ENCODE data around the gene ZNF367. TPM values are rescaled to one million over a fixed set of nuclear protein-coding genes. Genes with fewer than 3 reads are reported as not detected.

The ZNF367 gene
- total and polyA plus RNA-seq, 8 donors = 6.1 to 13.7 (median 10.9) TPM

GRCh38 chr9:96344458-96345180 lies 73.6 kb downstream of the ZNF367 start:
- no peaks in the 10 kb centered on the region for H3K27me3 ChIP-seq
- H3K4me3 ChIP-seq = no peak overlapping the region
- TF ChIP-seq CTCF (IDR thresholded peaks at IDR 0.05) = no peak
- peaks cover 0 to 10% of the 10 kb centered on the region in 2 donors for H3K4me1 ChIP-seq
- peak in 2 of 4 donors; percentile 33 to 62 for DNase-seq
- intact Hi-C loops (cut with DNase I) = no loop called here
- ATAC-seq = peak; percentile 80
- H3K36me3 ChIP-seq = peaks cover 0 to 21% of the 10 kb centered on the region in 2 donors
- H3K9me3 ChIP-seq = no peaks in the 10 kb centered on the region
- H3K27ac ChIP-seq = peak overlapping the region; percentile 20 to 64

- no peak for ATAC-seq
- no peak for TF ChIP-seq CTCF (IDR thresholded peaks at IDR 0.05)
- peak in 2 of 4 donors; percentile 40 to 49 for DNase-seq
- H3K27me3 ChIP-seq = no peaks in the 10 kb centered on the region
- peaks cover 0 to 15% of the 10 kb centered on the region in 2 donors for H3K4me1 ChIP-seq
- H3K27ac ChIP-seq = peak overlapping the region in 1 of 2 donors; percentile 0
- no peak overlapping the region for H3K4me3 ChIP-seq
- H3K36me3 ChIP-seq = peaks cover 0 to 18% of the 10 kb centered on the region in 2 donors
- H3K9me3 ChIP-seq = no peaks in the 10 kb centered on the region
- intact Hi-C loops (cut with DNase I) = no loop called here
Observed at GRCh38 chr9:96343515-96344360, 74.4 kb downstream of the ZNF367 start.

DNA sequence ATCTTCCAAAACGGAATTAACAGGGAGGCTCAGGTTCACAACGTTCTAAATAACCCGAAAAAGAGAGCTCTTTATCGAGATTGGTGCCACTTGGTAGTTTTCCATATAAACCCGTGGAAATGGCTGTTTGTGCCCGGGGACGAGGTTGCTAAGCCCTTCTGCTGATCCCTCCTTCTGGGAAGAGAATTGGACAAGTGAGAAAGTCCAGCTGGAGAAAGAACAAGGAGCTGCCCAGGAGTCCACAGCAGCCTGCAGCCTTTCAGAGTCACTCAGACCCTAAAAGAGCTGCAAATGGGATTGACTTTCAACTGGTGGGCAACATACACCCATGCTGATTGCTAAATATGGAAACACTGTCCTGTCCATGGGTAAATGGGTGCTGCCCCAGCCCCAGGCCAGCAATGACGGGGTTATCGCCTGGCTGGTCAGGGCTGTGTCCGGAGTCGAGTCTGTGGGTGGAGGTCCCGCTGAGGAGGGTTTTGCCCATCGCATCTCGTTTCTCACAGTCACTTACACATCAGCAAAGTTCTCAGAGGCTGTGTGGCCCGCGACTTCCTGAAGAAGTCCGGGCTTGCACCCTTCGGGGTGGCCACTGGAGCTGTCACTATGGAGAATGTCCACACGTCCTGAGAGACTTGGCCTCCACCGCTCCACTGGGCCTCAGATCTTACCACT lies 75.5 kb downstream of the ZNF367 start:
- Histone ChIP-seq H3K36me3 (peaks cover 0 to 8% of the 10 kb centered on the region in 2 donors), H3K9me3 (no peaks in the 10 kb centered on the region), H3K4me1 (peaks cover 0 to 15% of the 10 kb centered on the region in 2 donors), H3K4me3 (no peak overlapping the region), H3K27me3 (no peaks in the 10 kb centered on the region), H3K27ac (peak overlapping the region; percentile 0 to 41)
- DNase-seq = peak in 2 of 4 donors; percentile 81 to 89
- no peak for ATAC-seq
- intact Hi-C loops (cut with DNase I) = no loop called here
- no peak for TF ChIP-seq CTCF (IDR thresholded peaks at IDR 0.05)

DNA sequence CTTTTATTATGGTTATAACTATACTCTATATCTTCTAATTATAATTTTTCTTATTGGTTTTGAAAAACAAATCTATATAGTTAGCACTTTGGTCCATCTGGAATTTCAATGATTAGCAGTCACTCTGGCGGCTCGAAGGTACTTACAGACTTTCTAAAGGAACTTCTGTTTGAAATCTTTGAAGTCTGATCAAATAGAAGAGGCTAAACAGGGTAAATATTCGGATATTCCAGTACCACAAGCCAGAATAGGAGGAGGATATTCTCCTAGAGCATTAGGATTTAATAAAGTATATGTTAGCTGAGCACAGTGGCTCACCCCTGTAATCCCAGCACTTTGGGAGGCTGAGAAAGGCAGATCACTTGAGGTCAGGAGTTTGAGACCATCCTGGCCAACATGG lies 77.5 kb downstream of the ZNF367 start:
- intact Hi-C loops (cut with DNase I) = no loop called here
- no peak for TF ChIP-seq CTCF (IDR thresholded peaks at IDR 0.05)
- peaks cover 0 to 8% of the 10 kb centered on the region in 2 donors for H3K36me3 ChIP-seq
- H3K9me3 ChIP-seq = no peaks in the 10 kb centered on the region
- no peak overlapping the region for H3K27ac ChIP-seq
- H3K27me3 ChIP-seq = no peaks in the 10 kb centered on the region
- no peak overlapping the region for H3K4me3 ChIP-seq
- ATAC-seq = no peak
- peaks cover 0 to 15% of the 10 kb centered on the region in 2 donors for H3K4me1 ChIP-seq
- no peak for DNase-seq
